HG03139 (cell line): Measurements from ENCODE around the gene SMARCD1.

ENCODE experiments used
- ATAC-seq: cut with Tn5 transposase; IDR thresholded peaks from one replicate; pipeline ENCODE4 v1.9.1; 2021; ENCODE audit not compliant: unreplicated experiment

The SMARCD1 gene

GRCh38 chr12:50103351-50103750 is 18.2 kb downstream of the SMARCD1 start:
- ATAC-seq = no peak

GRCh38 chr12:50103767-50104321 is 18.7 kb downstream of the SMARCD1 start, which contains the start of gene GPD1:
TSS of gene GPD1 (plus strand) at chr12:50104008. CDS start at chr12:50104051, 43 bp downstream.
- ATAC-seq = no peak

- no peak for ATAC-seq
These were observed 19.6 kb downstream of the SMARCD1 start for GRCh38 chr12:50104417-50105366.

GRCh38 chr12:50105913-50106450 is 20.8 kb downstream of the SMARCD1 start:
- no peak for ATAC-seq

- ATAC-seq = no peak
These were observed 21.8 kb downstream of the SMARCD1 start for GRCh38 chr12:50106907-50107306.

GRCh38 chr12:50107416-50108268 is 22.5 kb downstream of the SMARCD1 start:
- no peak for ATAC-seq

GRCh38 chr12:50109319-50109718 is 24.2 kb downstream of the SMARCD1 start:
- ATAC-seq = no peak

- ATAC-seq = no peak
These were observed 25.1 kb downstream of the SMARCD1 start for GRCh38 chr12:50110127-50110761.

- ATAC-seq = no peak
These were observed 25.7 kb downstream of the SMARCD1 start for GRCh38 chr12:50110762-50111351.

- no peak for ATAC-seq
These were observed 26.2 kb downstream of the SMARCD1 start for GRCh38 chr12:50111395-50111692.

- peak; percentile 80 for ATAC-seq
These were observed 26.7 kb downstream of the SMARCD1 start, which contains the start of gene COX14 for GRCh38 chr12:50111693-50112455. TSS of gene COX14 (plus strand) at chr12:50112236. CDS start at chr12:50120044, 7,808 bp downstream.

- ATAC-seq = no peak
These were observed 27.5 kb downstream of the SMARCD1 start for GRCh38 chr12:50112456-50113218.

- ATAC-seq = no peak
These were observed 32.0 kb downstream of the SMARCD1 start for GRCh38 chr12:50117057-50117622.

GRCh38 chr12:50119387-50119786 is 34.2 kb downstream of the SMARCD1 start:
- ATAC-seq = no peak

GRCh38 chr12:50120521-50120920 is 35.4 kb downstream of the SMARCD1 start:
- no peak for ATAC-seq

- ATAC-seq = no peak
These were observed 35.8 kb downstream of the SMARCD1 start for GRCh38 chr12:50120953-50121352.

- ATAC-seq = no peak
These were observed 36.5 kb downstream of the SMARCD1 start for GRCh38 chr12:50121641-50122040.

- ATAC-seq = no peak
These were observed 38.1 kb downstream of the SMARCD1 start for GRCh38 chr12:50123203-50123602.
